ENCODE measurements around the gene TTC39B. TPM values are rescaled to one million over a fixed set of nuclear protein-coding genes. Genes with fewer than 3 reads are reported as not detected.
A peak's percentile ranks its signal among the peaks of the same experiment; 100 is the strongest.

The TTC39B gene
- total RNA-seq, 6 experiments from 2014 or later: 4.6 to 6.1 (median 5.8) TPM

DNA sequence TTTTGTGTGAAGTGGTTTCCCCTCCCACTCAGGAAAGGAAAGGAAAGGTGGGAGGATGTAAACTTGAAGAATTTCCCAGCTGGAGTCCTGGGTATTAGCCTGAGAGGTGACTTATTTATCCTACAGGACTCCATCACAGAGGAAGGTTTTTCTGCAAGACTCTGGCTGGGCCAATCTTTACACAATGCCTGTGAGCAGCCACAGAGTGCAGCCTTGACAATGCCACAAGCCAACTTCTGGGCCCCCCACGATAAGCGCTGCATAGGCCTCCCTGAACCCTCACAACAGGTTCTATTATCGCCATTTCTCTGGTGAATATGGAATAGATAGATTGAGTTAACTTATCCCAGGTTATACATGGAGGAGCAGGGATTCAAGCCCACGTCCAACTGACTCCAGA lies 12.4 kb downstream of the TTC39B start:
- no peak overlapping the region for H3K4me3 Mint-ChIP-seq
- no peaks in the 10 kb centered on the region; the same call in 1 of the 2 replicates for H3K27me3 Mint-ChIP-seq (ENCODE audit: insufficient read depth)
- no peak for DNase-seq
- TF ChIP-seq, protein P1, sequence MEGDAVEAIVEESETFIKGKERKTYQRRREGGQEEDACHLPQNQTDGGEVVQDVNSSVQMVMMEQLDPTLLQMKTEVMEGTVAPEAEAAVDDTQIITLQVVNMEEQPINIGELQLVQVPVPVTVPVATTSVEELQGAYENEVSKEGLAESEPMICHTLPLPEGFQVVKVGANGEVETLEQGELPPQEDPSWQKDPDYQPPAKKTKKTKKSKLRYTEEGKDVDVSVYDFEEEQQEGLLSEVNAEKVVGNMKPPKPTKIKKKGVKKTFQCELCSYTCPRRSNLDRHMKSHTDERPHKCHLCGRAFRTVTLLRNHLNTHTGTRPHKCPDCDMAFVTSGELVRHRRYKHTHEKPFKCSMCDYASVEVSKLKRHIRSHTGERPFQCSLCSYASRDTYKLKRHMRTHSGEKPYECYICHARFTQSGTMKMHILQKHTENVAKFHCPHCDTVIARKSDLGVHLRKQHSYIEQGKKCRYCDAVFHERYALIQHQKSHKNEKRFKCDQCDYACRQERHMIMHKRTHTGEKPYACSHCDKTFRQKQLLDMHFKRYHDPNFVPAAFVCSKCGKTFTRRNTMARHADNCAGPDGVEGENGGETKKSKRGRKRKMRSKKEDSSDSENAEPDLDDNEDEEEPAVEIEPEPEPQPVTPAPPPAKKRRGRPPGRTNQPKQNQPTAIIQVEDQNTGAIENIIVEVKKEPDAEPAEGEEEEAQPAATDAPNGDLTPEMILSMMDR (IDR thresholded peaks at IDR 0.05): no peak
- peaks cover 41% of the 10 kb centered on the region for H3K4me1 Mint-ChIP-seq (ENCODE audit: low read depth)
- H3K9me3 Mint-ChIP-seq: peaks cover 9% of the 10 kb centered on the region; the same call in 1 of the 2 replicates
- H3K36me3 Mint-ChIP-seq (ENCODE audit: low read depth): peaks cover 11% of the 10 kb centered on the region
- H3K27ac Mint-ChIP-seq: peak overlapping the region; percentile 98; the same call in 1 of the 2 replicates

DNA sequence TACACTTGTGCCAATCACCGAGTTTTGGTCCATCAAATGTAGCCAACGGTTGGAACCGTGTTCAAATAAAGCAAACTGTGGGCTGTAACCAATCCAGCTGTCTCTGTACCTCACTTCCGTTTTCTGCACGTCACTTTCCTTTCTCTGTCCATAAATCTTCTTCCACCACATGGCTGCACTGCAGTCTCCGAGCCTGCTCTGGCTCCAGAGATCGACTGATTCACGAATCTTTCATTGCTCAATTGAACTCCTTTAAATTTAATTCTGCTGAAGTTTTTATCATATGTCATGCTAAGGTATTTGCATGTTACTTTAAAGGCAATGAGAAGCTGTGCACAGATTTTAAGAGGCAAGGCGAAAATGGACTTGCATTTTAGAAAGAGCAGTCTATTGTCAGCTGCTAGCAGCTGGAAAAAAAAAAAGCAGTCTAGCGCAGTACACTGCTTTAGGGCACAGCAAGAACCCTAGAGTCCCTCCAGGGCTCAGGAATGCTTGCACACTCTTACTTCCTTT lies 13.2 kb downstream of the TTC39B start:
- H3K9me3 Mint-ChIP-seq: peaks cover 7% of the 10 kb centered on the region; the same call in 1 of the 2 replicates
- peaks cover 41% of the 10 kb centered on the region for H3K4me1 Mint-ChIP-seq (ENCODE audit: low read depth)
- H3K4me3 Mint-ChIP-seq: peak overlapping the region; percentile 35; the same call in 1 of the 2 replicates
- H3K36me3 Mint-ChIP-seq (ENCODE audit: low read depth): peaks cover 9% of the 10 kb centered on the region
- peak overlapping the region; percentile 58 for H3K27ac Mint-ChIP-seq
- peaks cover 3% of the 10 kb centered on the region; the same call in 1 of the 2 replicates for H3K27me3 Mint-ChIP-seq (ENCODE audit: insufficient read depth)
- peak; percentile 25 for DNase-seq
- TF ChIP-seq, protein P1 (IDR thresholded peaks at IDR 0.05): no peak

DNA sequence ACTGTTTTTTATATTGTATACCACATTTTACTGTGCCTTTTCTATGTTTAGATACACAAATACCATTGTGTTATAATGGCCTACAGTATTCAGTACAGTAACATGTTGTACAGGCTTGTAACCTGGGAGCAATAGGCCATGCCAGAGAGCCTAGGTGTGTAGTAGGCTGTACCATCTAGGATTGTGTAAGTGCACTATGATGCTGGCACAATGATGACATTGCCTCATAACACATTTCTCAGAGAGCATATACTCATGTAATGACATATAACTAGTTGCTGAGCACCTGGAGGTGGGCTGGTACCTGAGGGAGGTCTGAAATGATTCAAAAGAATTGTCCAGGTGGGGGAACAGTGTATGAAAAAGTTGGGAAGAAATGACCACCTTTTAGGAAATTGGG lies 13.9 kb downstream of the TTC39B start:
- TF ChIP-seq, protein P1 (IDR thresholded peaks at IDR 0.05): no peak
- peaks cover under 1% of the 10 kb centered on the region; the same call in 1 of the 2 replicates for H3K36me3 Mint-ChIP-seq (ENCODE audit: low read depth)
- no peak overlapping the region for H3K27ac Mint-ChIP-seq
- peaks cover 41% of the 10 kb centered on the region for H3K4me1 Mint-ChIP-seq (ENCODE audit: low read depth)
- no peak overlapping the region for H3K4me3 Mint-ChIP-seq
- peaks cover 3% of the 10 kb centered on the region; the same call in 1 of the 2 replicates for H3K27me3 Mint-ChIP-seq (ENCODE audit: insufficient read depth)
- DNase-seq: no peak
- H3K9me3 Mint-ChIP-seq: no peaks in the 10 kb centered on the region

DNA sequence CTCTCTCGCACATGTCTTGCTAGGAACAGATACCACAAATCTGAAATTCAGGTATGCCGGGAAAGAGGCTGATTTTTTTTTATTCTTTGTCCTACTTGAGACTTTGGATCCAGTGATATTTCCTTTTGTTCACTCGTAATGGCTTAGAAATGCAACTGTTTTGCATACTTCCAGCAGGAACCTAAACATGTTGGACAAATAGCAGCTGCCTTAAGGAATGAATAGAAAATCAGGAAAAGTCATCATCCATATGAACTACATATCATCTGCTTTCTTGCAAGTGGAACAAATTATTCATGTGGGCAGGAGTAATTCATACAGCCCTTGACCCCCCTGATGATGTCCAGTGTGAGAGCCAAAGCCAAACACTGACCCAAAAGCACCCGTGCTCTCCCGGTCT lies 17.4 kb downstream of the TTC39B start:
- H3K27me3 Mint-ChIP-seq (ENCODE audit: insufficient read depth): peaks cover 3% of the 10 kb centered on the region; the same call in 1 of the 2 replicates
- no peaks in the 10 kb centered on the region for H3K9me3 Mint-ChIP-seq
- no peak overlapping the region for H3K4me3 Mint-ChIP-seq
- no peak for DNase-seq
- peaks cover 14% of the 10 kb centered on the region for H3K4me1 Mint-ChIP-seq (ENCODE audit: low read depth)
- TF ChIP-seq, protein P1 (IDR thresholded peaks at IDR 0.05): no peak
- no peaks in the 10 kb centered on the region for H3K36me3 Mint-ChIP-seq (ENCODE audit: low read depth)
- no peak overlapping the region for H3K27ac Mint-ChIP-seq

DNA sequence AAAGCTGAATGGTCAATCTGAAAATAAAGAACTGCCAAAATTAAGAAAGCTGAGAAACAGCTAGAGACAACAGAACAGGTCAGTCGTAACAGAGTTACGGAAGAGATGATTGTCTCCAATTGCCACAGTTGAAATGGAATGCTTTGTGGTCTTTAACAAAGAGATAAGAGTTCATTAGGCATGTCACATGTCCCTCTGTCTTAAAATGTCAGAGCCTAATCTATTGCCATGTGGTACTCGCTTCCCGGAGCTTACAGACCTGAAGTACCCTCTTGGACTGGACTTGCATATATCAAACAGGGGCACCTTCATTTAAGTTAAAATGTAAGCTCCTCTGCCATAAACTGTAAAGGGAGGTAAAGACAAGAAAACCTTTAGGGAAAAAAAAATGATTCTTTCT lies 19.7 kb downstream of the TTC39B start:
- Mint-ChIP-seq H3K9me3 (no peaks in the 10 kb centered on the region), H3K27ac (no peak overlapping the region), H3K4me3 (no peak overlapping the region), H3K36me3 (ENCODE audit: low read depth) (no peaks in the 10 kb centered on the region), H3K4me1 (ENCODE audit: low read depth) (no peaks in the 10 kb centered on the region; the same call in 1 of the 2 replicates), H3K27me3 (ENCODE audit: insufficient read depth) (peaks cover 3% of the 10 kb centered on the region; the same call in 1 of the 2 replicates)
- TF ChIP-seq, protein P1 (IDR thresholded peaks at IDR 0.05): no peak
- DNase-seq: no peak

Data from HFFc6 (cell line).